ENCODE data around the gene ZNF568. TPM values are rescaled to one million over a fixed set of nuclear protein-coding genes. Genes with fewer than 3 reads are reported as not detected.

Gene ZNF568
- total RNA-seq, 3 donors from 2014 or later: 8.5 to 17.9 (median 9.8) TPM

DNA sequence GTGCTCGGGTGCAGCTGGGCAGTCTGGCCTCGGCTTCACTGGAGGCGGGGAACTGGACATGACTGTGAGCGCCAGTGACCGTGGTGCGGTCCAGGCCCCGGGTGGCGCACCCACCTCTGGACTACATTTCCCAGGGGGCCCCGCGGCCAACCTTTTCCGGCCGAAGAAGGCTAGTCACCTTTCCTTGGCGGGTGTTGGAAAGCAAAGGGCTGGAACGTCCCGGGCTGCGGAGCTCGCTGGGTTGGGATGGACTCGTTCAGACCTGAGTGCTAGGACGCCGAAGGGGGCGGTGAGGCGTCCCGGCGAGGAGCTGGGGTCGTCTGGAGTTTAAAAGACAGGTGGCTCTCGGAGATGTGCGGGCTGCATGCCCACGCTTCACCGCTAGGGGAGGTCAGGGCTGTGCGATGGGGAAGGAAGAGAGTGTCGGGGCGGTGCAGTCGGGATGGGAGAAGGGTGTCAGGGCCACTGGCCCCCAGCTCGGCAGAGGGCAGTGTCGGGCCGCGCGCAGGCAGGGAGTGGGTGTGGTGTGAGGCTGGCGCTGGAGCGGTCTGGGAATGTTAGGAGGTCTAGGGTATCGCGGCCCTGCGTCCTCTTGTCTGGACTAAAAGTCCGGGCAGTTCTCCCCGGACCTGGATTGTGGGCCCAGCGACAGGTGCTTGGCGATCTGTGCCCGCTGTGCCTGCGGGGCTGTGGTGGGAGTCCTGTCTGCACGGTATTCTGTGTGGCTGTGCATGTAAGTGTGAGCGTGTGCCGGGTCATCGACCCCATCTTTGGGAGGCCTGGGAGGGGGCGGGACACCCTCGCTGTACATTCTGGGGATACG, 57.1 kb downstream of the ZNF568 start:
- Histone ChIP-seq H3K9me3 (peaks cover 0 to 15% of the 10 kb centered on the region in 2 donors), H3K4me3 (peak overlapping the region; percentile 54 to 75 (median 68)), H3K27me3 (no peaks in the 10 kb centered on the region), H3K4me1 (no peaks in the 10 kb centered on the region), H3K27ac (peak overlapping the region; percentile 74 to 84), H3K36me3 (no peaks in the 10 kb centered on the region)
- TF ChIP-seq POLR2A (IDR thresholded peaks at IDR 0.05) (no peak), POLR2AphosphoS5 (IDR thresholded peaks at IDR 0.05) (peak; percentile 28 to 42 (median 35))
- TF ChIP-seq, protein P1, sequence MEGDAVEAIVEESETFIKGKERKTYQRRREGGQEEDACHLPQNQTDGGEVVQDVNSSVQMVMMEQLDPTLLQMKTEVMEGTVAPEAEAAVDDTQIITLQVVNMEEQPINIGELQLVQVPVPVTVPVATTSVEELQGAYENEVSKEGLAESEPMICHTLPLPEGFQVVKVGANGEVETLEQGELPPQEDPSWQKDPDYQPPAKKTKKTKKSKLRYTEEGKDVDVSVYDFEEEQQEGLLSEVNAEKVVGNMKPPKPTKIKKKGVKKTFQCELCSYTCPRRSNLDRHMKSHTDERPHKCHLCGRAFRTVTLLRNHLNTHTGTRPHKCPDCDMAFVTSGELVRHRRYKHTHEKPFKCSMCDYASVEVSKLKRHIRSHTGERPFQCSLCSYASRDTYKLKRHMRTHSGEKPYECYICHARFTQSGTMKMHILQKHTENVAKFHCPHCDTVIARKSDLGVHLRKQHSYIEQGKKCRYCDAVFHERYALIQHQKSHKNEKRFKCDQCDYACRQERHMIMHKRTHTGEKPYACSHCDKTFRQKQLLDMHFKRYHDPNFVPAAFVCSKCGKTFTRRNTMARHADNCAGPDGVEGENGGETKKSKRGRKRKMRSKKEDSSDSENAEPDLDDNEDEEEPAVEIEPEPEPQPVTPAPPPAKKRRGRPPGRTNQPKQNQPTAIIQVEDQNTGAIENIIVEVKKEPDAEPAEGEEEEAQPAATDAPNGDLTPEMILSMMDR (IDR thresholded peaks at IDR 0.05): peak; percentile 96 to 98 (median 98)
- intact Hi-C loops (cut with DNase I; ENCODE audit: low total_unique reads): no loop called here
- peak; percentile 72 to 88 for DNase-seq (ENCODE audit: low spot score in 2 of 2)

DNA sequence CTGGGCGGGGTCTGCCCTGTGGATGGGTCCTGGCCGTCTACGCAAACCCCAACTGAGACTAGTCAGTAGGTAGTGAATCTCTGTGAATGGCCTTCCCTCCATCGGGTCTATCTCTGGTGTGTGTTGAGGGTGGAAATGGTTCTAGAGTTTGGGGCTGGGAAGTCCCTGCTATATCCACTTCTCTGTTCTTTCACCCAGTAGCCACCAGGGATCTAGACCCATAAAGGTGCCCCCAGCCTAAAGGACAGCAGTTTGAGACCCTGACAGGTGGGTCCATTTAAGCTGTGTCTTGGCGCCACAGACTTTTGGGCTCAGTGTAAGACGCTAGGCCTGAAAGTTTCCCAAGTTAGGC, 57.7 kb downstream of the ZNF568 start:
- no peak for DNase-seq (ENCODE audit: low spot score in 2 of 2)
- TF ChIP-seq POLR2A (IDR thresholded peaks at IDR 0.05) (no peak), POLR2AphosphoS5 (IDR thresholded peaks at IDR 0.05) (no peak)
- TF ChIP-seq, protein P1 (IDR thresholded peaks at IDR 0.05): no peak
- no peaks in the 10 kb centered on the region for H3K4me1 ChIP-seq
- intact Hi-C loops (cut with DNase I; ENCODE audit: low total_unique reads): no loop called here
- no peaks in the 10 kb centered on the region for H3K27me3 ChIP-seq
- peak overlapping the region; percentile 54 to 75 (median 68) for H3K4me3 ChIP-seq
- no peaks in the 10 kb centered on the region for H3K36me3 ChIP-seq
- H3K27ac ChIP-seq: peak overlapping the region; percentile 74 to 84
- peaks cover 0 to 15% of the 10 kb centered on the region in 2 donors for H3K9me3 ChIP-seq

DNA sequence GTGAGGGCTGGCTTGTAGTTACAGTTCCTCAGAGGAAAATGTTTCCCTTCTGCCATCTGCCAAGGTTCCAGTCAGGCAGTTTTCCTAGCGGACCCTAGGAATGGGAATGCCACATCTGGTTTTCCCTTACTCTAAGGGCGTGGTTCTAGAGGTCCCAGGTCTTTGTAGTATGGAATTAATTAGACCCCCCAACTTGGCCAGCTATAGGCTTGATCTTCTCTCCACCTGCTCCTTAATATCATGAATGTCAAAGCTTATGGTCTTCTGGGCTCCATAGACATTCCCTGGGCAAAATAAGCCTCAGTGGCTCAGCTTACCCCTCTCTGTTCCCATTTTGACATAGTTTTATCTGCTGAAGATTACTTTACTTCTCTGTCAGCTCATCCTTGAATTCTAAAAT, 70.0 kb downstream of the ZNF568 start:
- H3K9me3 ChIP-seq: peaks cover 16 to 36% of the 10 kb centered on the region in 2 donors
- no peaks in the 10 kb centered on the region for H3K4me1 ChIP-seq
- H3K4me3 ChIP-seq: no peak overlapping the region
- TF ChIP-seq, protein P1 (IDR thresholded peaks at IDR 0.05): no peak
- TF ChIP-seq POLR2AphosphoS5 (IDR thresholded peaks at IDR 0.05) (no peak), POLR2A (IDR thresholded peaks at IDR 0.05) (no peak)
- no peak overlapping the region for H3K27ac ChIP-seq
- H3K36me3 ChIP-seq: no peaks in the 10 kb centered on the region
- intact Hi-C loops (cut with DNase I; ENCODE audit: low total_unique reads): no loop called here
- no peak for DNase-seq (ENCODE audit: low spot score in 2 of 2)
- no peaks in the 10 kb centered on the region for H3K27me3 ChIP-seq

- Histone ChIP-seq H3K9me3 (peaks cover 21 to 40% of the 10 kb centered on the region in 2 donors), H3K27ac (no peak overlapping the region), H3K4me3 (no peak overlapping the region), H3K27me3 (no peaks in the 10 kb centered on the region), H3K4me1 (no peaks in the 10 kb centered on the region), H3K36me3 (peaks cover 4% of the 10 kb centered on the region)
- TF ChIP-seq POLR2AphosphoS5 (IDR thresholded peaks at IDR 0.05) (no peak), POLR2A (IDR thresholded peaks at IDR 0.05) (no peak)
- TF ChIP-seq, protein P1 (IDR thresholded peaks at IDR 0.05): no peak
- intact Hi-C loops (cut with DNase I; ENCODE audit: low total_unique reads): no loop called here
- DNase-seq (ENCODE audit: low spot score in 2 of 2): no peak
Observed at GRCh38 chr19:36986601-36987000, 70.5 kb downstream of the ZNF568 start.

- intact Hi-C loops (cut with DNase I; ENCODE audit: low total_unique reads): no loop called here
- no peak for TF ChIP-seq POLR2A (IDR thresholded peaks at IDR 0.05)
- TF ChIP-seq POLR2AphosphoS5 (IDR thresholded peaks at IDR 0.05): no peak
- TF ChIP-seq, protein P1 (IDR thresholded peaks at IDR 0.05): no peak
Observed at GRCh38 chr19:36987091-36987490, 71.0 kb downstream of the ZNF568 start.

More at GRCh38 chr19:36987091-36987490, 71.0 kb downstream of the ZNF568 start:
- no peaks in the 10 kb centered on the region for H3K27me3 ChIP-seq
- H3K36me3 ChIP-seq: peaks cover 4% of the 10 kb centered on the region
- H3K4me1 ChIP-seq: no peaks in the 10 kb centered on the region
- DNase-seq (ENCODE audit: low spot score in 2 of 2): no peak
- no peak overlapping the region for H3K27ac ChIP-seq
- peaks cover 26 to 45% of the 10 kb centered on the region in 2 donors for H3K9me3 ChIP-seq
- no peak overlapping the region for H3K4me3 ChIP-seq
